SK-N-SH treated with all-trans-retinoic acid at 6 μM for 48 hours (cell line): Measurements from ENCODE around the gene FAM47E.

ENCODE experiments used
- ATAC-seq: fragments of 200-7000 bp; cut with Tn5 transposase; 3 replicates; pipeline ENCODE4 v1.9.1; 2020; ENCODE audit warnings: mild to moderate bottlenecking, moderate library complexity
- ARNTL ChIP-seq: fragments of 450-650 bp; formaldehyde crosslinking; IDR thresholded peaks from 2 replicates; pipeline ENCODE4 v1.5.0; 2020; ENCODE audit warnings: low read depth, mild to moderate bottlenecking, moderate library complexity, borderline replicate concordance
- BACH2 ChIP-seq: fragments of 250-450 bp; sonication (Bioruptor Pico); IDR thresholded peaks from 2 replicates; pipeline ENCODE4 v1.9.0; 2021; ENCODE audit warnings: mild to moderate bottlenecking, borderline replicate concordance
- CSDC2 ChIP-seq: fragments of 250-450 bp; sonication (Bioruptor Pico); IDR thresholded peaks from 2 replicates; pipeline ENCODE4 v1.5.0; 2020; ENCODE audit warnings: mild to moderate bottlenecking, moderate library complexity
- GLIS3 ChIP-seq: fragments of 250-450 bp; sonication (Bioruptor Pico); IDR thresholded peaks from 2 replicates; pipeline ENCODE4 v1.5.0; 2020; ENCODE audit warnings: mild to moderate bottlenecking, moderate library complexity
- ISL1 ChIP-seq: fragments of 250-450 bp; sonication (Bioruptor Pico); IDR thresholded peaks from 2 replicates; pipeline ENCODE4 v2.1.2; 2022; ENCODE audit warnings: mild to moderate bottlenecking, moderate library complexity
- OSR1 ChIP-seq: fragments of 250-450 bp; sonication (Bioruptor Pico); IDR thresholded peaks from 2 replicates; pipeline ENCODE4 v1.8.0; 2022; ENCODE audit warnings: moderate library complexity, mild to moderate bottlenecking, inconsistent platforms
- PPARA ChIP-seq: fragments of 250-450 bp; sonication (Bioruptor Pico); IDR thresholded peaks from 2 replicates; pipeline ENCODE4 v1.5.0; 2020; ENCODE audit warnings: mild to moderate bottlenecking, borderline replicate concordance
- RARB ChIP-seq: fragments of 250-450 bp; sonication (Bioruptor Pico); IDR thresholded peaks from 2 replicates; pipeline ENCODE4 v1.8.0; 2021; ENCODE audit warnings: mild to moderate bottlenecking, moderate library complexity
- SNAI2 ChIP-seq: fragments of 250-450 bp; sonication (Bioruptor Pico); IDR thresholded peaks from 2 replicates; pipeline ENCODE4 v1.5.0; 2020; ENCODE audit warnings: mild to moderate bottlenecking, moderate library complexity
- TCF4 ChIP-seq: fragments of 250-450 bp; sonication (Bioruptor Pico); IDR thresholded peaks from 2 replicates; pipeline ENCODE4 v1.8.0; 2021; ENCODE audit warnings: mild to moderate bottlenecking, moderate library complexity, borderline replicate concordance
- TOX ChIP-seq: fragments of 250-450 bp; sonication (Bioruptor Pico); IDR thresholded peaks from 2 replicates; pipeline ENCODE4 v1.8.0; 2021; ENCODE audit warnings: mild to moderate bottlenecking, moderate library complexity, borderline replicate concordance
- ZC3H10 ChIP-seq: fragments of 250-450 bp; sonication (Bioruptor Pico); IDR thresholded peaks from 2 replicates; pipeline ENCODE4 v1.5.1; 2021; ENCODE audit warnings: mild to moderate bottlenecking, moderate library complexity
- ZFP3 ChIP-seq: fragments of 250-450 bp; sonication (Bioruptor Pico); IDR thresholded peaks from 2 replicates; pipeline ENCODE4 v1.5.0; 2020; ENCODE audit warnings: mild to moderate bottlenecking, moderate library complexity
- ZNF565 ChIP-seq: fragments of 450-650 bp; formaldehyde crosslinking; conservative IDR thresholded peaks from 2 replicates; pipeline ENCODE4 v1.5.0; 2020; ENCODE audit warnings: low read depth, mild to moderate bottlenecking, moderate library complexity
- ZNF8 ChIP-seq: fragments of 450-650 bp; formaldehyde crosslinking; IDR thresholded peaks from 2 replicates; pipeline ENCODE4 v1.5.0; 2020; ENCODE audit warnings: mild to moderate bottlenecking, moderate library complexity
- TF ChIP-seq, protein P1 (sequence below): fragments of 250-450 bp; sonication (Bioruptor Pico); IDR thresholded peaks from 2 replicates; pipeline ENCODE4 v1.5.1; 2020; ENCODE audit warnings: low read depth, mild to moderate bottlenecking, moderate library complexity
- TF ChIP-seq, protein P2 (sequence below): fragments of 250-450 bp; sonication (Bioruptor Pico); IDR thresholded peaks from 2 replicates; pipeline ENCODE4 v1.8.0; 2020; ENCODE audit warnings: mild to moderate bottlenecking, moderate library complexity, borderline replicate concordance
- TF ChIP-seq, protein P3 (sequence below): fragments of 250-450 bp; sonication (Bioruptor Pico); IDR thresholded peaks from 2 replicates; pipeline ENCODE4 v1.5.0; 2020; ENCODE audit warnings: mild to moderate bottlenecking, moderate library complexity
- TF ChIP-seq, protein P4 (sequence below): fragments of 250-450 bp; sonication (Bioruptor Pico); IDR thresholded peaks from 2 replicates; pipeline ENCODE4 v1.5.1; 2021; ENCODE audit warnings: mild to moderate bottlenecking, moderate library complexity
- TF ChIP-seq, protein P5 (sequence below): fragments of 250-450 bp; sonication (Bioruptor Pico); IDR thresholded peaks from 2 replicates; pipeline ENCODE4 v1.8.0; 2021; ENCODE audit warnings: low read depth, mild to moderate bottlenecking, moderate library complexity, borderline replicate concordance

Gene FAM47E

DNA sequence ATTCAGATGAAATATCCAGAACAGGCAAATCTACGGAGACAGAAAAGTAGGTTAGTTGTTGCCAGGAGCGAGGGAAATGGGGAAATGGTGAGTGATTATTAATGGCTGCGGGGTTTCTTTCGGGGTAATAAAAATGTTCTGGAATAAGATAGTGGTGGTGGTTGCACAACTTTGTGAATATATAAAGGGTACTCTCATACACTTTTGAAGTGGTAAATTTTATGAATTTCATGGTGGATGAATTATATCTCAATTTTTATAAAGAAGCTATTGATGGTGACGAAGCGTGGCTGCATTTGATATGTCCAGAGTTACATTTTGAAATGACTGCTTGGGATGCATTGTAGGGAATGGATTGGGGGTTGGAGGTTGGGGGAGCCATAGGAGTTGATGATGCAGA, 16.3 kb downstream of the FAM47E start:
- ATAC-seq = no peak
- TF ChIP-seq OSR1 (no peak), ZFP3 (no peak), SNAI2 (CRISPR knock-in tag) (no peak), PPARA (CRISPR knock-in tag) (no peak), BACH2 (CRISPR knock-in tag) (no peak), TOX (CRISPR knock-in tag) (no peak), CSDC2 (CRISPR knock-in tag) (no peak), GLIS3 (CRISPR knock-in tag) (no peak), ARNTL (CRISPR knock-in tag) (no peak)
- TF ChIP-seq, protein P1, sequence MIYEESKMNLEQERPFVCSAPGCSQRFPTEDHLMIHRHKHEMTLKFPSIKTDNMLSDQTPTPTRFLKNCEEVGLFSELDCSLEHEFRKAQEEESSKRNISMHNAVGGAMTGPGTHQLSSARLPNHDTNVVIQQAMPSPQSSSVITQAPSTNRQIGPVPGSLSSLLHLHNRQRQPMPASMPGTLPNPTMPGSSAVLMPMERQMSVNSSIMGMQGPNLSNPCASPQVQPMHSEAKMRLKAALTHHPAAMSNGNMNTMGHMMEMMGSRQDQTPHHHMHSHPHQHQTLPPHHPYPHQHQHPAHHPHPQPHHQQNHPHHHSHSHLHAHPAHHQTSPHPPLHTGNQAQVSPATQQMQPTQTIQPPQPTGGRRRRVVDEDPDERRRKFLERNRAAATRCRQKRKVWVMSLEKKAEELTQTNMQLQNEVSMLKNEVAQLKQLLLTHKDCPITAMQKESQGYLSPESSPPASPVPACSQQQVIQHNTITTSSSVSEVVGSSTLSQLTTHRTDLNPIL (CRISPR knock-in tag) = no peak
- TF ChIP-seq, protein P2, sequence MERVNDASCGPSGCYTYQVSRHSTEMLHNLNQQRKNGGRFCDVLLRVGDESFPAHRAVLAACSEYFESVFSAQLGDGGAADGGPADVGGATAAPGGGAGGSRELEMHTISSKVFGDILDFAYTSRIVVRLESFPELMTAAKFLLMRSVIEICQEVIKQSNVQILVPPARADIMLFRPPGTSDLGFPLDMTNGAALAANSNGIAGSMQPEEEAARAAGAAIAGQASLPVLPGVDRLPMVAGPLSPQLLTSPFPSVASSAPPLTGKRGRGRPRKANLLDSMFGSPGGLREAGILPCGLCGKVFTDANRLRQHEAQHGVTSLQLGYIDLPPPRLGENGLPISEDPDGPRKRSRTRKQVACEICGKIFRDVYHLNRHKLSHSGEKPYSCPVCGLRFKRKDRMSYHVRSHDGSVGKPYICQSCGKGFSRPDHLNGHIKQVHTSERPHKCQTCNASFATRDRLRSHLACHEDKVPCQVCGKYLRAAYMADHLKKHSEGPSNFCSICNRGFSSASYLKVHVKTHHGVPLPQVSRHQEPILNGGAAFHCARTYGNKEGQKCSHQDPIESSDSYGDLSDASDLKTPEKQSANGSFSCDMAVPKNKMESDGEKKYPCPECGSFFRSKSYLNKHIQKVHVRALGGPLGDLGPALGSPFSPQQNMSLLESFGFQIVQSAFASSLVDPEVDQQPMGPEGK (CRISPR knock-in tag) = no peak

DNA sequence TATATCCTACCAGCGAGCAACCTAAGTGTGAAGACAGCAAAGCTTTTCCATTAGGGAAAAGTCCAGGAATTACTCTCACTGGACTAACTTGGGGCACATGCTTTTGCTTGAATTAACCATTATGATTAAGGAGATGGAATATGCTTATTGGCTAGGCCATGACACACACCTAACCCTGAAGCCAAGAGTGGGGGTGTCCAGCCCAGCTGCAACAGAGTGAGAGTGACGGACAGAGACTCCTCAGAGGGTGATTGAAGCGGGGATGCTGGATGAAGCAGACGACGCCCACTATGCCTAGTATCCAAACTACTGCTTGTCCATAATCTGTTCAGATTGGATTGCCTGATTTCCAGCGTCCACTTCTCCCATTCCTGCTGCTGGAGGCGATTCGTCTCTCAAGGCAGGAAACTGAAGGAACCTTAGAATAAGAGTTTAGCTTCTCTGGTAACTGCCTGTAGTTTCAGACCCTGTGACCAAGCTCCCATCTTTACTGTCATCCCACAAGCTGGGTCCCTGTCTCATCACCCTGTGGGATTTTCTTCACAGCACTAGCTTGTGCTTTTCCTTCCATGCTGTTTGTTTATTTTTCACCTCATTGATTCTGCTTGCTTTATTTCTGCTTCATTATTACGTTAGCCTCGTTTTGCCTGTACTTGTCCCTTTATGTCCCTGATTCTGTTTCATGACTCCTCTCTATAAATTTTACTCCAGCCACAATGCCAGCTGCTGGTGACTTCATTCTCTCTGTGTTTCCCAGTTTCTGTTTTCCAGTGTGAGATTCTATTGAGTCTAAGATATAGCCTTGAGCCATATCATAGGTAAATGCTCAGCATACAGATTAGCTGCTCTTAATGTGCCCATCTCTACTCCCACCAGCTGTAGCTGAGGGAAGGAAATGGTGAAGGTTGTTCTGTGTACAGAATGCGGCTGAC, 19.0 kb downstream of the FAM47E start:
- no peak for TF ChIP-seq ARNTL (CRISPR knock-in tag)
- TF ChIP-seq, protein P3, sequence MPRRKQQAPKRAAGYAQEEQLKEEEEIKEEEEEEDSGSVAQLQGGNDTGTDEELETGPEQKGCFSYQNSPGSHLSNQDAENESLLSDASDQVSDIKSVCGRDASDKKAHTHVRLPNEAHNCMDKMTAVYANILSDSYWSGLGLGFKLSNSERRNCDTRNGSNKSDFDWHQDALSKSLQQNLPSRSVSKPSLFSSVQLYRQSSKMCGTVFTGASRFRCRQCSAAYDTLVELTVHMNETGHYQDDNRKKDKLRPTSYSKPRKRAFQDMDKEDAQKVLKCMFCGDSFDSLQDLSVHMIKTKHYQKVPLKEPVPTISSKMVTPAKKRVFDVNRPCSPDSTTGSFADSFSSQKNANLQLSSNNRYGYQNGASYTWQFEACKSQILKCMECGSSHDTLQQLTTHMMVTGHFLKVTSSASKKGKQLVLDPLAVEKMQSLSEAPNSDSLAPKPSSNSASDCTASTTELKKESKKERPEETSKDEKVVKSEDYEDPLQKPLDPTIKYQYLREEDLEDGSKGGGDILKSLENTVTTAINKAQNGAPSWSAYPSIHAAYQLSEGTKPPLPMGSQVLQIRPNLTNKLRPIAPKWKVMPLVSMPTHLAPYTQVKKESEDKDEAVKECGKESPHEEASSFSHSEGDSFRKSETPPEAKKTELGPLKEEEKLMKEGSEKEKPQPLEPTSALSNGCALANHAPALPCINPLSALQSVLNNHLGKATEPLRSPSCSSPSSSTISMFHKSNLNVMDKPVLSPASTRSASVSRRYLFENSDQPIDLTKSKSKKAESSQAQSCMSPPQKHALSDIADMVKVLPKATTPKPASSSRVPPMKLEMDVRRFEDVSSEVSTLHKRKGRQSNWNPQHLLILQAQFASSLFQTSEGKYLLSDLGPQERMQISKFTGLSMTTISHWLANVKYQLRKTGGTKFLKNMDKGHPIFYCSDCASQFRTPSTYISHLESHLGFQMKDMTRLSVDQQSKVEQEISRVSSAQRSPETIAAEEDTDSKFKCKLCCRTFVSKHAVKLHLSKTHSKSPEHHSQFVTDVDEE (CRISPR knock-in tag) = no peak
- TF ChIP-seq CSDC2 (CRISPR knock-in tag) = no peak
- TF ChIP-seq, protein P1 (CRISPR knock-in tag) = no peak
- no peak for ATAC-seq

DNA sequence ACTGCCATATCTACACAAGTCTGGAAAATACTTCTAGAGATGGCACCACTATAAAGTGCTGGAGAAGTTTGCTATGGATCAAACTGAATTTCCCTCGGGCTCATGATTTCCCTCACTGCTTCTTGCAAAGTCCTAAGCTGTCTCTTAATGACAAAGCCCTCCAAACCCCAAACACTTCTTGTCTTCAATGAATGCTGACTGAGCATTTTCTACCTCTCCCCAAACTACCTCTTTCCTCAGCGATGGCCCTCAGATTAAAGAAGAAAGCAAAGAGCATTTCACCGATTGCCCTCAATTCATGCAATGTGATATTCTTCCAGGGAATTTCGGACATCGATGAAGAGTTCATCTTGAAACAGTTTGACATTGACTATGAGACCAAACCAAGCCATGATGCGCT, 19.7 kb downstream of the FAM47E start:
- TF ChIP-seq ZC3H10 (CRISPR knock-in tag) (no peak), PPARA (CRISPR knock-in tag) (no peak), CSDC2 (CRISPR knock-in tag) (no peak), ZNF565 (CRISPR knock-in tag) (no peak), ISL1 (CRISPR knock-in tag) (no peak), ZNF8 (CRISPR knock-in tag) (no peak), OSR1 (no peak), ZFP3 (no peak), TCF4 (CRISPR knock-in tag) (no peak), RARB (no peak), BACH2 (CRISPR knock-in tag) (no peak)
- TF ChIP-seq, protein P4, sequence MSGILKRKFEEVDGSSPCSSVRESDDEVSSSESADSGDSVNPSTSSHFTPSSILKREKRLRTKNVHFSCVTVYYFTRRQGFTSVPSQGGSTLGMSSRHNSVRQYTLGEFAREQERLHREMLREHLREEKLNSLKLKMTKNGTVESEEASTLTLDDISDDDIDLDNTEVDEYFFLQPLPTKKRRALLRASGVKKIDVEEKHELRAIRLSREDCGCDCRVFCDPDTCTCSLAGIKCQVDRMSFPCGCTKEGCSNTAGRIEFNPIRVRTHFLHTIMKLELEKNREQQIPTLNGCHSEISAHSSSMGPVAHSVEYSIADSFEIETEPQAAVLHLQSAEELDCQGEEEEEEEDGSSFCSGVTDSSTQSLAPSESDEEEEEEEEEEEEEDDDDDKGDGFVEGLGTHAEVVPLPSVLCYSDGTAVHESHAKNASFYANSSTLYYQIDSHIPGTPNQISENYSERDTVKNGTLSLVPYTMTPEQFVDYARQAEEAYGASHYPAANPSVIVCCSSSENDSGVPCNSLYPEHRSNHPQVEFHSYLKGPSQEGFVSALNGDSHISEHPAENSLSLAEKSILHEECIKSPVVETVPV (CRISPR knock-in tag) = no peak
- TF ChIP-seq, protein P2 (CRISPR knock-in tag) = no peak
- TF ChIP-seq, protein P5, sequence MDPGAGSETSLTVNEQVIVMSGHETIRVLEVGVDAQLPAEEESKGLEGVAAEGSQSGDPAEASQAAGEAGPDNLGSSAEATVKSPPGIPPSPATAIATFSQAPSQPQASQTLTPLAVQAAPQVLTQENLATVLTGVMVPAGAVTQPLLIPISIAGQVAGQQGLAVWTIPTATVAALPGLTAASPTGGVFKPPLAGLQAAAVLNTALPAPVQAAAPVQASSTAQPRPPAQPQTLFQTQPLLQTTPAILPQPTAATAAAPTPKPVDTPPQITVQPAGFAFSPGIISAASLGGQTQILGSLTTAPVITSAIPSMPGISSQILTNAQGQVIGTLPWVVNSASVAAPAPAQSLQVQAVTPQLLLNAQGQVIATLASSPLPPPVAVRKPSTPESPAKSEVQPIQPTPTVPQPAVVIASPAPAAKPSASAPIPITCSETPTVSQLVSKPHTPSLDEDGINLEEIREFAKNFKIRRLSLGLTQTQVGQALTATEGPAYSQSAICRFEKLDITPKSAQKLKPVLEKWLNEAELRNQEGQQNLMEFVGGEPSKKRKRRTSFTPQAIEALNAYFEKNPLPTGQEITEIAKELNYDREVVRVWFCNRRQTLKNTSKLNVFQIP = no peak
- TF ChIP-seq, protein P3 (CRISPR knock-in tag) = no peak
- TF ChIP-seq, all 23 proteins: peak for 0
- no peak for ATAC-seq
